Nephron progenitor cell (in vitro differentiated cells): Measurements from ENCODE around the gene PP2D1.

Source experiments
- DNase-seq: peaks from one replicate; pipeline ENCODE4 v3.0.0; 2021
- H3K27ac Mint-ChIP-seq: 2 replicates; pipeline ENCODE4 v1.8.0; 2021; ENCODE audit warnings: mild to moderate bottlenecking, moderate library complexity, mixed read lengths
- H3K27me3 Mint-ChIP-seq: 2 replicates; pipeline ENCODE4 v1.8.0; 2021; ENCODE audit warnings: mild to moderate bottlenecking, low read depth, mixed read lengths; ENCODE audit not compliant: poor library complexity
- H3K36me3 Mint-ChIP-seq: 2 replicates; pipeline ENCODE4 v1.8.0; 2021; ENCODE audit warnings: low read depth, mixed read lengths
- H3K4me1 Mint-ChIP-seq: 2 replicates; pipeline ENCODE4 v1.8.0; 2021; ENCODE audit warnings: mixed read lengths
- H3K4me3 Mint-ChIP-seq: 2 replicates; pipeline ENCODE4 v1.8.0; 2021; ENCODE audit warnings: mild to moderate bottlenecking, moderate library complexity, mixed read lengths
- H3K9me3 Mint-ChIP-seq: 2 replicates; pipeline ENCODE4 v1.8.0; 2021; ENCODE audit warnings: mild to moderate bottlenecking, moderate library complexity, mixed read lengths
- CTCF ChIP-seq: fragments of 200-600 bp; sonication (generic); IDR thresholded peaks from 2 replicates; pipeline ENCODE4 v1.5.0; 2021; ENCODE audit warnings: antibody characterized with exemption

PP2D1 gene

DNA sequence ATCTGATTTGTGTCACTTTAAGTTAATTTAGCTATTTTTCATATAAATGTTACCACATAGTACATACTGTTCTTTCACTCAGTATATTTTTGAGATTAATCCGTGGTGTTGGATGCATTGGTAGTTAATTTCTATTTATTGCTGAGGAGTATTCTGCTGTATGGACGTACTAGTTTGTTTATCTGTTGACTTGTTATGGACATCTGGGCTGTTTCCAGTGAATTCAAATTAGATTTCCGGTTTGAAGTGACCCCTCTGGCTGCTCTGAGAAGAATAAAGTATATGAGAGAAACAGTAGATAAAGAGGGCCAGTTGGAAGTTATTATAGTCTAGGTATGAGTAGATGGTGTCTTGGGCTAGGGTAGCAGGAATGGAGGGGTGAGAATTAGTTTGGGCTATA is 43.8 kb upstream of the PP2D1 start:
- Mint-ChIP-seq H3K27ac (no peak overlapping the region), H3K9me3 (peaks cover 4% of the 10 kb centered on the region), H3K27me3 (no peaks in the 10 kb centered on the region), H3K4me3 (no peak overlapping the region), H3K4me1 (no peaks in the 10 kb centered on the region), H3K36me3 (no peaks in the 10 kb centered on the region)
- TF ChIP-seq CTCF: no peak
- no peak for DNase-seq

DNA sequence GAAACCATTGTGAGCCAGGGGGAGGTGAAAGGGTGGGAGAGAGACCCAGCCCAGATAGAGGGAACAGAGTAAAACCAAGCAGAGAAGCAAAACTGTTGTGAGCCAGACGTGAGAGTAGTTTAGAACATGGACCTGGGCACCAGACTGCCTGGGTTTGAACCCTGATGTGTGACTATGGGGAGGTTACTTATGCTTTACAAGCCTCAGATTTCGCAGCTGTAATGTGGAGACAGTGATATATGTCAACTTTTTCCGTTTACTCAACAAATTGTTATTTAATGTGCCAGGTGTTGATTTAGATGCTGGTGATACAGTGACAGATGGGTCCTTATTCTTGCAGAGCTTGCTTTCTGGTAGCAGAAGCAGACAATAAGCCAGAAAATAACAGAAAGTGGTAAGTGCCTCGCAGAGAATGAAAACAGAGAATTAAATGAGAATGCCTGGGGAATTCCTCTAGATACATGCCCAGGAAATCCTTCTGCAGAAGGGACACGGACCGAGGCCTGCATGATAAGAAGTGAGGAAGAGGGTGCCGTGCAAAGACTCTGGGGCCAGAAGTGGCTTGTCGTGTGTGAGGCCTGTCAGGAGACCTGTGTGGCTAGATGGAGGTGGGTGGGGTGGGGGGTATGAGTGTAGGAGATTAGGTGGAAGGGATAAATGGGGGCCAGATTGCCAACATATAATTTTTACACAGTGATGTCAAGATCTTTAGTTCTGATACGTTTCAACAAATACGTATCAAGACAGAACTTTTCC is 43.1 kb upstream of the PP2D1 start:
- peaks cover 1% of the 10 kb centered on the region for H3K4me1 Mint-ChIP-seq
- TF ChIP-seq CTCF: no peak
- peaks cover 4% of the 10 kb centered on the region for H3K9me3 Mint-ChIP-seq
- no peaks in the 10 kb centered on the region for H3K36me3 Mint-ChIP-seq
- no peaks in the 10 kb centered on the region for H3K27me3 Mint-ChIP-seq
- H3K27ac Mint-ChIP-seq: no peak overlapping the region
- H3K4me3 Mint-ChIP-seq: no peak overlapping the region
- no peak for DNase-seq

GRCh38 chr3:20054549-20054987 is 42.5 kb upstream of the PP2D1 start:
- H3K27ac Mint-ChIP-seq: no peak overlapping the region
- peaks cover 8% of the 10 kb centered on the region for H3K4me1 Mint-ChIP-seq
- TF ChIP-seq CTCF: no peak
- H3K27me3 Mint-ChIP-seq: no peaks in the 10 kb centered on the region
- H3K36me3 Mint-ChIP-seq: no peaks in the 10 kb centered on the region
- no peaks in the 10 kb centered on the region for H3K9me3 Mint-ChIP-seq
- no peak for DNase-seq
- H3K4me3 Mint-ChIP-seq: no peak overlapping the region

- Mint-ChIP-seq H3K27ac (no peak overlapping the region), H3K36me3 (no peaks in the 10 kb centered on the region), H3K9me3 (no peaks in the 10 kb centered on the region), H3K4me3 (no peak overlapping the region), H3K4me1 (peaks cover 25% of the 10 kb centered on the region), H3K27me3 (no peaks in the 10 kb centered on the region)
- TF ChIP-seq CTCF: no peak
- no peak for DNase-seq
Observed at GRCh38 chr3:20052851-20053250, 40.8 kb upstream of the PP2D1 start.

DNA sequence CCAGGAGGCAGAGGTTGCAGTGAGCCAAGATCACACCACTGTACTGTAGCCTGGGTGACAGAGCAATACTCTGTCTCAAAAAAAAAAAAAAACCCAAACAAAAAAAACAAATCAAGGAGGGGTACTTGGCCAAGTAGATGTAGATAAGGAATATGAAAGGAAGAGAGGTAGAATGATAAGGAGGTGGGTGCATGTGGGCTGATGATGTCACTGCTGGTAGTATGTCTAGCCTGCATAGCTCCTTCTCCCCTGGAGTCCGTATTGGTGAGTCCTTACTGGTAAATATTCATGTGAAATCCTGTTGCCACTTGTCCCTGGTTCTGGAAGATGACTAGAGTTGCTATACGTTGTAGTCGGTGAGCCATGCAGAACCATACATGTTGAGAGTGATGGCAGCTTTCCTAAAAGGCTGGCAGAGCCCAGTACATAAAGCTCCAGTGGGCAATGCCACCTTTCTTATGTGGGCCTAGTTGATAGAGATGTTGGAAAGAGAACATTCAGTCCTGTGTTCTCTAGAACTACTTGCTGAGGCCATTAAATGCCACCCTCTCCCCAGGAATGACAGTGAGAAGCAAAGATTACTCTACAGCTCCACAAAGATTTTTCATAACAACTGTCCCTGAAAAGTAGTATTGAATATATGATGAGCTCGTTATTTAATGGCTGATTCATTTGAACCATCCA is 39.2 kb upstream of the PP2D1 start:
- Mint-ChIP-seq H3K4me3 (no peak overlapping the region), H3K4me1 (peaks cover 41% of the 10 kb centered on the region), H3K36me3 (no peaks in the 10 kb centered on the region), H3K27ac (no peak overlapping the region), H3K27me3 (no peaks in the 10 kb centered on the region), H3K9me3 (no peaks in the 10 kb centered on the region)
- TF ChIP-seq CTCF: no peak
- no peak for DNase-seq
